ENCODE data around the gene LMAN2.

- TF ChIP-seq, protein P1, sequence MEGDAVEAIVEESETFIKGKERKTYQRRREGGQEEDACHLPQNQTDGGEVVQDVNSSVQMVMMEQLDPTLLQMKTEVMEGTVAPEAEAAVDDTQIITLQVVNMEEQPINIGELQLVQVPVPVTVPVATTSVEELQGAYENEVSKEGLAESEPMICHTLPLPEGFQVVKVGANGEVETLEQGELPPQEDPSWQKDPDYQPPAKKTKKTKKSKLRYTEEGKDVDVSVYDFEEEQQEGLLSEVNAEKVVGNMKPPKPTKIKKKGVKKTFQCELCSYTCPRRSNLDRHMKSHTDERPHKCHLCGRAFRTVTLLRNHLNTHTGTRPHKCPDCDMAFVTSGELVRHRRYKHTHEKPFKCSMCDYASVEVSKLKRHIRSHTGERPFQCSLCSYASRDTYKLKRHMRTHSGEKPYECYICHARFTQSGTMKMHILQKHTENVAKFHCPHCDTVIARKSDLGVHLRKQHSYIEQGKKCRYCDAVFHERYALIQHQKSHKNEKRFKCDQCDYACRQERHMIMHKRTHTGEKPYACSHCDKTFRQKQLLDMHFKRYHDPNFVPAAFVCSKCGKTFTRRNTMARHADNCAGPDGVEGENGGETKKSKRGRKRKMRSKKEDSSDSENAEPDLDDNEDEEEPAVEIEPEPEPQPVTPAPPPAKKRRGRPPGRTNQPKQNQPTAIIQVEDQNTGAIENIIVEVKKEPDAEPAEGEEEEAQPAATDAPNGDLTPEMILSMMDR (IDR thresholded peaks at IDR 0.05) = no peak
- TF ChIP-seq POLR2A (IDR thresholded peaks at IDR 0.05) = no peak
Observed at GRCh38 chr5:177396807-177397206, 45.3 kb upstream of the LMAN2 start.

All from tibial nerve (tissue), 3 donors.